CD4-positive, alpha-beta T cell treated with Interferon alpha-2 for 1 hour (primary cell): ENCODE measurements around the gene BCAS3.
"Not testable (repeated sequence)": the region's sequence is repeated elsewhere in the genome, so short reads cannot be mapped to it uniquely, and the experiment has no call there.

Experiments used
- DNase-seq, 2 donors: peaks; one replicate each; pipeline ENCODE4 v3.0.0-alpha.2; 2020 to 2022

The BCAS3 gene

DNA sequence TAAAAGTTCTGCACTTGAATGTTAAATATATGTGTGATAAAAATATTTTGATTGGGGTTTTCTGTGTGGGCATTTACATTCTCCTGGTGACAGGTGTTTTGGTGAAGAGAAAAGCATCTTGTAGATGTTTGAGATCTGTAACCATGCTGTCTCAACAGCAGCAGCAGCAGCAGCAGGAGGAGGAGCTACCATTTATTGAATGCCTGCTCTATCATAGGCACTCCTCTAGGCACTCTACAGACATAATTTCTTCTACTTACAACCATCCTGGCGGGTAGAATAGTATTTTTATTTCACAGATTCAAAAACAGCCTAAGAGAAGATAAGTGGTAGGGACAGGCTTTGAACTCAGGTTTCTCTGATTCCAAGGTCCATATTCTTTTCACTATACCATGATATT is 562.3 kb downstream of the BCAS3 start:
- no peak for DNase-seq

DNA sequence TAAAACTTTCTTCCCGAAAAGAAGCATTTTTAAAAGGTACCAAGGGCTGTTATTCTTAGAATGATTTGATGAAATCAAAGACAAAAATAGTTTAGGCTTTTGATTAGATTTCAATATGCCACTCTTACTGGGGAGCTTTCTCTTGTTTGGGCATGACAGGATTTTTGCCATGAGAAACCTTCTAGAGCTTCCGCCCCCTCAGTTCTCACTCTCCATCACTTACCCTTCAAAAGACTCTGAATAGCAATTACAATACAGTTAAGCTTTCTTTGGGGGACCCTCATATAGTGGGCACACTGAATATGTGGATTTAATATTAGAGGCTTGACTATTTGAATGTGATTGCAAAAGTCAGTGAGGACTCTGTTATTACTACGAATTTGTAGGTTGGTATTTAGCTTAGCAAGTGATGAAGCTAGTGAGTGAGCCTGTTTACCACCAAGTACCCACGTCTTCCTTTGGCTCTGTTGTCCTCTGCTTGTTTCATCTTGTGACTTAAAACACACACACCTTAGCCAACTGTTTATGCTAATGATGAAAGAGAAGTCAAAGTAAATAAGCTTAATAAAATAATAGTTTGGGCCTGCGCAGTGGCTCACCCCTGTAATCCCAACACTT is 563.3 kb downstream of the BCAS3 start:
- no peak for DNase-seq

DNA sequence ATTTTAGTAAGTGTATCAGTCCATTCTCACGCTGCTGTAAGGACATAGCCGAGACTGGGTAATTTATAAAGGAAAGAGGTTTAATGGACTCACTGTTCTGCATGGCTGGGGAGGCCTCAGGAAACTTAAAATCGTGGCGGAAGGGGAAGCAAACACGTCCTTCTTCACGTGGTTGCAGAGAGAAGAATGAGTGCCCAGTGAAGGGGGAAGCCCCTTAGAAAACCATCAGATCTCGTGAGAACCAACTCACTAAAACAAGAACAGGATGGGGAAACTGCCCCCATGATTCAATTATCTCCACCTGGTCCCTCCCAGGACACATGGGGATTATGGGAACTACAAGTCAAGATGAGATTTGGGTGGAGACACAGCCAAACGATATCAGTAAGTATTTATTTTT is 567.3 kb downstream of the BCAS3 start:
- not testable (repeated sequence) for DNase-seq

DNA sequence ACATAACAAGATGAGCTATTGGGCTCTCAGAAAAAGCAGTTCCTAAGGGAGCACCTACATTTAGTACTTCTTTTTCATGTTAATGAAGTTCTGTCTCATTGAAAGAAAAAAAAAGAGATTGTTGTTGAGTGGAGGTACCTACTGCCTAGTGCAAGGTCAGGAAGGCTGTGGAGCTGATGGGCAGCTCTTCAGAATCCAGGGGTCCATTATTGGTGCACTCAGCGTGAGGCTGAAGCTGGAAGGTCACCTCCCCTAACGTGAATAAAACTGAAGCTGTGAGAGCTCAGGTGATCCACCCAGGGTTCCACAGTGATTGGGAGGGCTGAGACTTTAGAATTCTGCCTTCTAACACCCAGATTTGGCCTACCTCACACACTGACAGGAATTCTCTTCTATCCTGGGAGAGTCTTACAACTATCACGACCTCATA is 568.1 kb downstream of the BCAS3 start:
- DNase-seq: no peak

DNA sequence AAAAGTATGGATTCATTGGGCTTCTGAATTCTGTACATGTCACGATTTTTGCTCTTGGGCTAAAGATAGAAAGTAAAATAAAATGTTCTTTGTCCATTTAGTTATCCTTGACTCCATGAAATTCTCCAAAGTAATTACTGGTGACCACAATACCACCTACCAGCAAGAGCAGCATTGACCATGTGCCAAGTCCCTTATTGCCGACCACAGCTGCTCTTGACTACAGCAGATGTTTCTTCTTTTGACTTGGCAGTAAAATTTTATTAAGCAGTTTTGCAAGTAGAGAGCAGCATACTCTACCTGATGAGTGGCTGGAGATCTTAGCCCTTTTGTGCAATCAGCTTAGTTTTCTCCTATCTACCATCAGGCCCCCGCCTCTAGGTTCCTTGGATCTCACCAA is 569.8 kb downstream of the BCAS3 start:
- no peak for DNase-seq

DNA sequence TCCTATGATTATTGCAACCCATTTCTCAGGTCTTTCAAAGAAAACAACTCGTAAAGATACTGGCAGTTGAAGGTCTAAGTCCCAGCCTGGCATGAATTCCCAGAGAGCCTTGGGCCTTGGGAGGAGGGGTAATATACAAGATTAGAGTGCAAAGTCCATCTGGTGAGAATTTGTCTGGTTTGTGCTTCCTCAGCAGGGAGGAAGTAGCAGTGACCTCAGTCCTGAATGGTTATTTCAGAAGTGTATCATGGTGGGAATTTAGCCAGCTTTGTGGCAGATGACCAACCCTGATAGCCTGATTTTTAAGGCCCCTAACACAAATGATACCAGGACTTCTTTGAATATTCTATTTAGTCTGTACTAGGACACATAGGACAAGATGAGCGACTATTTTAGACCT is 570.7 kb downstream of the BCAS3 start:
- no peak for DNase-seq

DNA sequence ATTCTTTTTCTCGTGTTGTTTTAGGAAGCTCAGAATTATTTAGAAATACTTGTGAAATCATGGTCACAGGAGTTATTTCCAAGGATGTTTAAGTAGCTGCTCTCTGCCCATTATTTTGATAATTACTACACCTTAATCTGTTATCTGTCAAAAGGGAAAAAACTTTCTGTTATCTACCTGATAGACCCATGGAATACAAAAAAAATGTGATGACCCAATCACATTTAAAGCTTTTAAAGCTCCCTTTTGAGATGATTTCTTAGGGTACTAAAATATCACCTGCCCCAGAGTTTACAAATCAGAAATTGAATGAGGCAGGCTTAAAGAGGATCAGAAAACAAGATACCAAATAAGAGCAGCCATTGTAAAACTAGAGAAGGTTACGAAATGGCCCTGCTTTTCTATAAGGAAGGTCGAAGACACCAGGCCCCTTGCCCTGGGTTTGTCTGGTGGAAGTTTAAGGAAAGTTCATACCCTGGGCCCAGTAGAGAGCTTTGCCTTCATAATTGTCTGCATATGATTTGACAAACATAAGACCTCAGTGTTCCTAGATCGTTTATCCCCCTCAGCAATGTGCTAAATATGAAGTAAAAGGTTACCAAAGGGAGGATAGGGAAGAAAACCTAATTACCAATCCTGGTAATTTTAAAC is 572.1 kb downstream of the BCAS3 start:
- no peak for DNase-seq

DNA sequence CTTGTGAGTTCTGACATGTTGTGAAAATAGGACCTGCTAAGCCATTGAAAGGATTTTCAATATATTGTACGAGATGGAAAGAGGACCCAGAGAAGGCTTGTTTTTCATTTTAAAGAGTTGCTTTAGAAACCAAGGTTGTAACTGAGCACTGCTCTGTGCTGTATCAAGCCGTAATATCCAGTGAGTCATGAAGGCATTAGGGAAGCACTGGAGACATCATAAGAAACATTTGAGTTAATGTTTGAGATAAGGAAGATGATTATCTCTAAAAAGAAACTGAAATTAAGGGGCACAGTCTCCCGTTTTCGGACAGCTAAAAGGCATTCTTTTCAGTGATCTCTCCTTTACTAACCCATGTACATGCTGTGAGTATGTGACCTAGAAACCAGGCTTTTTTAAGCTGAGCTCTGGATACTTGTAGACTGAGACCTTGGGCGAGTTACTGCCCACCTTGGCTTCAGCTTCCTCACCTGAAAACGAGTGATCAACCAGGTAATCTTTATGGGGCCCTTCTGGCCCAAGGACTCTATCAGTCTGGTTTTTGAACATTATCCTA is 572.8 kb downstream of the BCAS3 start:
- no peak for DNase-seq

DNA sequence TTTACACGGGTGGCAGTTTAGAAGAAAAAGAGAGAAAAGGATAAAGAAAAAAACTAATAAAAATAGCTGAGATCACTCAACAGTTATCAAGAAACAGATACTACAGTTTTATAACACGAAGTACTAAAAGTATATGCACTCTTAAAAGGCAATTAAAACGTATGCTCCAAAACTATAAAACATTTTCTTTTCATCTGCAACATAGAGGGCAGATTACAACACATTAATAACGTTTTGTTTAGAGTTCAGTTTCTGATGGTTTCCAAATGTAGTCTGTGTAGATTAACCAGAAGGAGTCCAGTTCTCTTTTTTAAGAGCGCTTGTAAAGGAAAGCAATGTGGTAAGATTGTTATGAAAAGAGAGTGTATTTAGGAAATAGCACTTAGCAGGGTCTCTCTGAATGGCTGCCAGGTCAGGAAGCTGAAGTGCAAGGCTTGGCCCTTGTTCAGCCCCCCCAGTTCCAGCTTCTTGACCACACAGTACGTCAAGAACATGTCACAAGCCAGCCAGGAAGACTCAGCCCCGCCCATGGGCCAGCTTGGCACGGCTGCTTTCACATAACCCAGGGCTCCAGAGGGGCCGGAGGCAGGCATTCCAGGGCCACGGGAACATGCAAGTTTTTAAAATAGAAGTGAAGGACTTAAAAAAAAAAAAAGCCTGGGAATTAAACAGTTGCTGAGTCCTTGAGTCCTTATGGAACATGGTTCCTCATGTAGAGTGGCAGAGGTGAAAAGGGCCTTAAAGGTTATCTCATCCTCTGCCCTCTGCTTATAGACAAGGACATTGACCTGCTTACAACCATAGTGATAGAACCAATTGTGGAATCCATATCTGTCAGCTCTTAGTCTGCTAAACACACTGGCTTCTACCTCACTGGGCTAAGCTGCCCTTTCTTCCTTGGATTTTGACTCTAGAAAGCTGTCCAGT is 574.6 kb downstream of the BCAS3 start:
- peak; percentile 28 to 74 for DNase-seq

DNA sequence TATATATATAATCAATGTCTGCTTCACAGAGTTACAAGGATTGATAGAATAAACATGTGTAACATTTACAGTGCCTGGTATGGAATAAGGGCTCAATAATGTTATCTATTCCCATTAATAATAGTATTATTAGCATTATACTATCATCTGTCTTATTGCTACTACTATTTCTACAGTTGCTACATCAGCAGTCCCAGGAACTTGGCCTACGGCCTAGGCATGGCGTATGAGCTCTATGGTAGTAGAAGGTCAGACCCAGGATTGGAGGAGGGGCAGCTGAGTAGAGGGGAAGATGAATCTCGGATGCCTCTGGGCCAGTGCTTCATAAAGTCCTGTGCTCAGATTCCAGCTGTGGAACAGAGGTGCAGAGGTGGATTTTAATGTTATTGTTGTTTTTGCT is 575.7 kb downstream of the BCAS3 start:
- no peak for DNase-seq

DNA sequence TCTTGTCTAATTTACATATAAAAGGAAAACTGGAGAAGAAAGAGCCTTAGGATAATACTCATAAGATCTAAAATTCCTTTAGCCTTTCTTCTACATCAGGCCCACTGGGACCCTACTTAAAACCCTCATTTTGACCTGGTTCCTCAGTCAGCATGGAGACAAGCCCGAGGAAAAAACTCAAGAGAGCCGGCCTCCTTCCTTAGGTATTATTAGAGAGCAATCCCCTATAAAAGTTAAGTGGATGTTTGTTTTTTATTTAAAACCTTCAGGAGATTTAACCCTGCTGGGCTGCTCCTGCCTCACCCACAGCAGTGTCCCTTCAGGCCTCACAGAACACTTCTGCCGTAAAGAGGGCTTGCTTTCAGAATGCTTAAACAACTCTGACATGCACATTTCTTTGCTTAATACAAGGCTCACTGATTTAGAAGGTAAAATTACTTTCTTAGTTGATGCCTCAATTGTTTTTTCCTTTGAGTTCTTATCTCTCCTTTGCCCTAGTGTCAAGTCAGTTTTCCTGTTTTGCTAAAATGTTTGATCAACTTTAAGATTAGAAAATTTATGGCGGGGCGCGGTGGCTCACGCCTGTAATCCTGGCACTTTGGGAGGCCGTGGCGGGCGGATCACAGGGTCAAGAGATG is 576.4 kb downstream of the BCAS3 start:
- DNase-seq: no peak

DNA sequence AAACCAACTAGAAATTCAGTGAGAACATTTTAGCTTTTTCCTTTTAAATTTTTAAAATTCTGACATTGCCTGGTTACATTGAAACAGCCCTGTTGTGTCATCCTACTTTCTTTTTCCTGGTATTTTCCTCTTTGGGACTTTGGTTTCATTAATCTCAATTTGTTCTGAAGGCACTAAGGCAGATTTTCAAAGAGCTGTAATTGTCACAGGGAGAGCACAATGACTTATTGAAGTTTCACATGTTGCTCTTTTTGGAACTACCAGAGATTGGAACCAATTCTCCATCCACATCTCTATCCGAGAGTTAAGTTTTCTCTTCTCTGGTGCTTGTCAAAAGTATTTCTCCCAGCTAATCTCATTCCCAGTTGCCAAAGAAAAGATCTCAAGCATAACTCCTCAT is 577.3 kb downstream of the BCAS3 start:
- DNase-seq: no peak

DNA sequence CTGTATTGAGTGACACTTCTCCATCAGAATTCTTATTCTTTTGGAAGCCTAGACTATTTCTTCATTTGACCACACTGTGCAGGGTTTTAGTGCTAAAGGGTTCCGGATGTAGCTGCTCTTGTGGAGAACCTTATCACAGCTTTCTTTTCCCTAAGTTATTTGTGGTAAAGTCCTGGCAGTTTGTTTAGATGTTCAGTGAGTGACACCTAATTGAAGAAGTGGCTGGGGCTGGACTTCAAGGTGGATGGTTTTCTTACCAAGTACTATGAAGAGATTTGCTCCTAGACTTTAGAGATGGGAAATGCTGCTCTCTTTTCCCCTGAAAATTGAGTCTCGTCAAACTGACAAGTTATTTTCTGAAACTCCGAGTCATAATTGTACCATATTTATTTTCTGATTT is 578.0 kb downstream of the BCAS3 start:
- DNase-seq: no peak

DNA sequence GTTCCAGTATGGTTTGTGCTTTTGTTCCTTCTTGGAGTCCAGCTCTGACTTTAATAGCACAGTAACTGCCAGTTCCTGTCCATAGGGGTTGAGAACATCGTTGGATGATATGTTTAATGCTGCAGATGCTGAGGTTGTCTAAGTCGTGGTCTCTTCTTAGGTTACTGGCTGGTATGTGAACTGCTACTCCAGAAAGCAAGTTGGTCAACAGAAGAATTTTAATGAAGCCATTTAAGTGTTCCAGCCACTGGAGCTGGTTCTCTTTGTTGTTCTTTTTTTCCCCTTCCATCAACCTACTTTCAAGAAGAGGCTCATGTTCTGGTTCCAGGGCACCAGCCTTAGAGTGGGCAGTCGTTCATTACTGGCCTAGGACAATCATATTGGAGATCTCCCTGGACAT is 581.7 kb downstream of the BCAS3 start:
- DNase-seq: no peak

DNA sequence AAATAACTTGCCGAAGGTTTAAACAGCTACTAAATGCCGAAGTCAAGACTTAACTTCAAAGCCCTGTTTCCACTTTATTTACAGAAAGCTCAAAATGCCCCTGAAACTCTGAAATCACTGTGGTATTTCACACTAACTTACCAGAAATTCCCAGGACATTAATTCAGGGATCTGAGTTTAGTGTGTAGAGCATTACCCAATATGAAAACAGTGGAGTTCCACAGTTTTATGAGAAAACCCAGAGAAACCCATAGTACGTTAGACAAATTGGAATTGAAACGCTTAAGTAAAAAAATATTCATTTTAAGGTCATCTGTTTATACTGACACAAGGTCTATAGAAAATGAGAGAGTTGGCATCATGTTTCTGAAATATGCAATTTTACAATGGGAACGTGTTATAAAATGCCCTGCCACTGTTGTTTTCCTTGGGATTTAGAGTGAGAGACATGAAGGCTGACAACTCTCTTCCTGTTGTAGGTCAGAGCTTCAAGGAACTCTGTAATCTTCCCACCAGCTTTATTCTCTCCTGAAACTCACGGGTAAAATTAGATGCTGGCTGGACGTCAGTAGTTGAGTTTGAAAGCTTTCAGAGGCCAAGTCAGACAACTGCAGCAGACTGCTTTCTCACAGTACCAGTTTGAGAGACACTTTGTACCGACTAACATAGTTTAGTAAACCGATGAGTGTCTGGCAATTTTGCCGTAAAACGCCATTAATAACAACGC is 582.6 kb downstream of the BCAS3 start:
- DNase-seq: no peak

DNA sequence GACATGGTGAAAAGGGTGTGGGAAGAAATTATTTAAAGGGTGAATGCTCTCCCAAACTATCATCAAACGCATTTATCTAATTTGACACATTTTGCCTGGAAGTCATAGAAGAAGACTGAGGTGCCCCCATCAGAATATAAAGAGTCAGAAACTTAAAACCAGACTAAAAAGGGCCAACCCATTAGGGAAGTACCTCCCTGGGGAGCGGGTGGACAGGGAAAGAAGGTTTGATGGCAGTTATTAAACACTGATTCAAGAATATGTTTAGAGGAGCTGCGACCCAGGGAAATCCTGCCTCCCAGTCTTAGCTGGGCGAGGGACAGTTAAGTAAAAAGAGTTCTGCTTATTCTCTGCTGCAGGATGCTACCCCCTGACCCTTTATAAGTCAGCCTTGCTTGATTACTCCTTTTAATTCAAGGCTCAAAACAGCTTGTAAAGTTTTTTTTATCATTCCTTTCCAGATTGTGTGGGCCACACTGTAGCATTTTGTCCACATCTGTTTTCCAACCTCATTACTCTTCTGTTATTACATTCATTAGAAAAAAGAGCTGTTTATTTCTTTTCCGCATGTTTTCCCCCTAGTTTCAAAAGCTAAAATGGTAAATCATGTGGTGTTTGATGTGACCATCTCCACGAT is 583.5 kb downstream of the BCAS3 start:
- DNase-seq: no peak

DNA sequence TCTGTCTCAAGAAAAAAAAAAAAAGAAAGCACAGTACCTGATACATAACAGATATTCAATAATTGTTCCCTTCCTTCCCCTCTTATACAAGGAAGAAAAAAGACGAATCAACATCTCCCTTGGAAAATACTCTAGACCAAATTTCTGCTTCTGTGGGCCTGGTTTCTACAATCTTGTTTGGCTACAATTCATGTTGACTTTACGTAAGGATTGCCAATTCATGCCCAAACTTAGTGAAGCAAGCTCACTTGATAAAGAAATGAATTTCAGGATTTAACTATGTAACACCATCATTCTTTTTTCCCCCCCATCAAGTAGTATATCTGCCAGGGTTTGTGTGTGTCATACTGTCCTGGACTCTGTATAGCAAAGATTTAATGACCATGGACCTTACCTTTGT is 587.7 kb downstream of the BCAS3 start:
- DNase-seq: no peak

DNA sequence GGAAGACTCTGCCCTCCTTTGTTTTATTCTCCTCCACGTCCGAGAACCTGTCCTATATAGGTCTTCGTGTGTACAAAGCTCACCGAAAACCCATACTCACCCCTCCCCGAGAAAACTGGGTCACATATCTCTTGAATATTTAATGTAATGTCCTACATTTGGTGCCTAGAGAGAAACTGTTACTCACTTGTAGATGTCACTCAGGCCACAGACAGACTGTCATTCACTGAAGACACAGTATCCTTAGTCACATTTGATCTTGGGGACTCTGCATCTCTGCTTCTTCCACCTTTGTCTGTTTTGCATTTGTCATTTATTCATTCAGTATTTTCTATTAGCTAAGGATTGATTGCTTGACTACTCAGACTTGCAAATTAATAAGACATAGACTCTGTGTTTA is 590.2 kb downstream of the BCAS3 start:
- DNase-seq: no peak

DNA sequence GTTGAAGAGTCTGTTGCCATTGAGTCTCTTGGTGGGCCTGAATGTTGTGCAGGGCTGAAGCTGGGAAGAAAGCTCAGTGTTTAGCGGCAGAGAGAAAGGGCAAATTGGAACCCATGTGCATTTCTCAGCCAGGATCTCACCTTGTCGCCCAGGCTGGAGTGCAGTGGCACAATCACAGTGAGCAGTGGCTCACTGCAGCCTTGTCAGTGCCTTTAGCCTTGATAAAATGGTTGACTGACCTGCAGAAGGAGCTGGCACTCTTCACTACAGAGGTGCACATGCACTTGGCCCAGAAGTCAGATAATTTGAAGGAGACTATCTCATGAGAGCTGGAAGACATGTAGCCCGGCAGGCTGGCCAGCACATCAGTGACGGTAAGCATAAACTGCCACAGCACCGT is 597.7 kb downstream of the BCAS3 start:
- DNase-seq: no peak

DNA sequence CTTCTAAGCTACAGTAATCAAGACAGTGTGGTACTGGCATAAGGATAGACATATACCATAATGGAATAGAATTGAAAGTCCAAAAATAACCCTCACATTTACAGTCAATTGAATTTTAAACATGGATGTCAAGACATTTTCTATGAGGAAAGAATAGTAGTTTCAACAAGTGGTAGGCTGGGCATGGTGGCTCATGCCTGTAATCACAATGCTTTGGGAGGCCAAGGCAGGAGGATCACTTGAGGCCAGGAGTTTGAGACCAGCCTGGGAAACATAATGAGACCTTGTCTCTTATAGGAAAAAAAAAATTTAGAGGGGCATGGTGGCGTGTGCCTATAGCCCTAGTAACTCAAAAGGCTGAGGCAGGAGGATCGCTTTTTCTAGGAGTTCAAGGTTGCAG is 599.2 kb downstream of the BCAS3 start:
- DNase-seq: no peak

DNA sequence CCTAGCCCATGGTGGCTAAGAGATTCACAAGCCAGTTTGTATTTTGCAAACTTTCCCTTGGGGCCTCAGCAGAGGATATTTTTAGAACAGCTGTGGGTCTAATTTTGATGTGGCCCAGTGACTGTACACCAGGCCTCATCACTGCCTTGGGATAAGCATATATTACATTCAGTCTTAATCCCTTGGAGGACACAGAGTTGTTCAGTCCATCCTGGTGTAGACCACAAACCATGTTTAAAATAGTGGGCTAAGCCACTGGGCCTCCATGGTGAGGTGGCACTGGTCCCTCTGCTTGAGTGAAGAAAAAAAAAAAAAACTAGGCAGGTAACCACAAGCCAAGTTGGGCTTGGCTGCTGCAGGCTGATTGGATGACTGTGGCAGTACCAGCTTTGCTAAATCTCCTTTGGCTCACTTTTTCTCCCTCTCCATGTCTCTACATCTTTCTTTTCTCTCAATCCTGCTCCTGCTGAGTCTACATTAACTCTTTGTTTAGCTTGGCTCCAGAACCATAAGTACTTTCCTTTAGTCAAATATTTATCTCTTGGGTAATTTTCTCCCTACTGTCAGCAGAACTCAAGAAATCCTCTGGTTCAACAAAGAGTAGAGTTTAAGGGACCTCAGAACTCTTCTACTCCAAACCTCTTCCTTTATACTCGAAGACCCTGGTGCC is 602.0 kb downstream of the BCAS3 start:
- DNase-seq: no peak
